Skeletal muscle tissue (tissue), 4 donors: Measurements from ENCODE around the gene HACE1. TPM values are rescaled to one million over a fixed set of nuclear protein-coding genes. Genes with fewer than 3 reads are reported as not detected.

Source experiments
- H3K27ac ChIP-seq: one replicate; pipeline ENCODE4 v1.7.0; 2013; ENCODE audit warnings: mild to moderate bottlenecking, low read depth, low read length, inconsistent platforms
- H3K27me3 ChIP-seq, 3 donors: one replicate each; pipeline ENCODE4 v1.7.0; 2013; ENCODE audit warnings: low read length in 3 of 3; ENCODE audit not compliant: control insufficient read depth in 3 of 3, insufficient read depth in 3 of 3
- H3K36me3 ChIP-seq, 3 donors: one replicate each; pipeline ENCODE4 v1.7.0; 2013; ENCODE audit warnings: low read length in 3 of 3; ENCODE audit not compliant: control insufficient read depth in 3 of 3, insufficient read depth in 3 of 3
- H3K4me1 ChIP-seq, 3 donors: one replicate each; pipeline ENCODE4 v1.7.0; 2013; ENCODE audit warnings: low read length in 3 of 3, mild to moderate bottlenecking in 3 of 3; ENCODE audit not compliant: control insufficient read depth in 3 of 3, insufficient read depth in 3 of 3
- H3K4me3 ChIP-seq, 3 donors: one replicate each; pipeline ENCODE4 v1.7.0; 2013; ENCODE audit warnings: low read length in 3 of 3
- H3K9ac ChIP-seq, 3 donors: one replicate each; pipeline ENCODE4 v1.7.0; 2013; ENCODE audit warnings: low read length in 3 of 3, mild to moderate bottlenecking in 3 of 3, moderate library complexity in 2 of 3, low read depth in 1 of 3
- H3K9me3 ChIP-seq, 3 donors: one replicate each; pipeline ENCODE4 v1.7.0; 2013; ENCODE audit warnings: low read length in 3 of 3; ENCODE audit not compliant: control insufficient read depth in 3 of 3
- total RNA-seq: library from RNA; depleted of rRNA; stranded (reverse); fragments of >200 nt; gene quantifications from one replicate; pipeline ENCODE4 v1.2.3, GENCODE V29; 2014
- donor health status: Osteomylitis.

The HACE1 gene
- total RNA-seq, 1 donor from 2014 or later = 19.8 TPM

- Histone ChIP-seq H3K27me3 (no peaks in the 10 kb centered on the region), H3K4me1 (no peaks in the 10 kb centered on the region), H3K4me3 (no peak overlapping the region), H3K9ac (no peak overlapping the region), H3K9me3 (no peaks in the 10 kb centered on the region), H3K36me3 (no peaks in the 10 kb centered on the region), H3K27ac (no peak overlapping the region)
Observed at GRCh38 chr6:104692008-104692407, 167.7 kb downstream of the HACE1 start.

- Histone ChIP-seq H3K4me1 (no peaks in the 10 kb centered on the region), H3K4me3 (no peak overlapping the region), H3K27me3 (no peaks in the 10 kb centered on the region), H3K9me3 (no peaks in the 10 kb centered on the region), H3K9ac (no peak overlapping the region), H3K27ac (no peak overlapping the region), H3K36me3 (no peaks in the 10 kb centered on the region)
Observed at GRCh38 chr6:104689551-104690205, 170.0 kb downstream of the HACE1 start.

GRCh38 chr6:104688283-104688969 lies 171.3 kb downstream of the HACE1 start:
- no peaks in the 10 kb centered on the region for H3K36me3 ChIP-seq
- H3K9ac ChIP-seq = no peak overlapping the region
- no peaks in the 10 kb centered on the region for H3K27me3 ChIP-seq
- no peak overlapping the region for H3K4me3 ChIP-seq
- H3K27ac ChIP-seq = no peak overlapping the region
- H3K9me3 ChIP-seq = no peaks in the 10 kb centered on the region
- no peaks in the 10 kb centered on the region for H3K4me1 ChIP-seq

- Histone ChIP-seq H3K27me3 (no peaks in the 10 kb centered on the region), H3K4me3 (no peak overlapping the region), H3K9me3 (no peaks in the 10 kb centered on the region), H3K36me3 (no peaks in the 10 kb centered on the region), H3K27ac (no peak overlapping the region), H3K9ac (no peak overlapping the region), H3K4me1 (no peaks in the 10 kb centered on the region)
Observed at GRCh38 chr6:104686550-104687175, 173.1 kb downstream of the HACE1 start.

GRCh38 chr6:104685871-104686549 lies 173.7 kb downstream of the HACE1 start:
- Histone ChIP-seq H3K4me3 (no peak overlapping the region), H3K9me3 (no peaks in the 10 kb centered on the region), H3K4me1 (no peaks in the 10 kb centered on the region), H3K36me3 (no peaks in the 10 kb centered on the region), H3K9ac (no peak overlapping the region), H3K27ac (no peak overlapping the region), H3K27me3 (no peaks in the 10 kb centered on the region)

GRCh38 chr6:104684911-104685415 lies 174.8 kb downstream of the HACE1 start:
- H3K9me3 ChIP-seq = no peaks in the 10 kb centered on the region
- no peaks in the 10 kb centered on the region for H3K4me1 ChIP-seq
- no peak overlapping the region for H3K9ac ChIP-seq
- H3K4me3 ChIP-seq = no peak overlapping the region
- no peaks in the 10 kb centered on the region for H3K36me3 ChIP-seq
- no peaks in the 10 kb centered on the region for H3K27me3 ChIP-seq
- H3K27ac ChIP-seq = no peak overlapping the region

- no peak overlapping the region for H3K27ac ChIP-seq
Observed at GRCh38 chr6:104683809-104684208, 175.9 kb downstream of the HACE1 start.

GRCh38 chr6:104682722-104683643 lies 176.7 kb downstream of the HACE1 start:
- Histone ChIP-seq H3K9ac (no peak overlapping the region), H3K9me3 (peaks cover 0 to 3% (median 0%) of the 10 kb centered on the region in 3 donors), H3K27ac (no peak overlapping the region), H3K4me3 (no peak overlapping the region), H3K36me3 (no peaks in the 10 kb centered on the region), H3K4me1 (no peaks in the 10 kb centered on the region), H3K27me3 (no peaks in the 10 kb centered on the region)

More at GRCh38 chr6:104683809-104684208, 175.9 kb downstream of the HACE1 start:
- no peak overlapping the region for H3K9ac ChIP-seq
- H3K36me3 ChIP-seq = no peaks in the 10 kb centered on the region
- no peaks in the 10 kb centered on the region for H3K4me1 ChIP-seq
- no peak overlapping the region for H3K4me3 ChIP-seq
- H3K9me3 ChIP-seq = no peaks in the 10 kb centered on the region
- H3K27me3 ChIP-seq = no peaks in the 10 kb centered on the region

GRCh38 chr6:104680539-104680938 lies 179.2 kb downstream of the HACE1 start:
- Histone ChIP-seq H3K27ac (no peak overlapping the region), H3K9me3 (peaks cover 0 to 3% (median 0%) of the 10 kb centered on the region in 3 donors), H3K4me3 (no peak overlapping the region), H3K4me1 (no peaks in the 10 kb centered on the region), H3K9ac (no peak overlapping the region), H3K36me3 (no peaks in the 10 kb centered on the region), H3K27me3 (no peaks in the 10 kb centered on the region)
